HG02623 (cell line): Measurements from ENCODE around the gene MAP4K4.

Experiments
- ATAC-seq: cut with Tn5 transposase; IDR thresholded peaks from one replicate; pipeline ENCODE4 v1.9.1; 2021; ENCODE audit warnings: moderate library complexity; ENCODE audit not compliant: unreplicated experiment

The MAP4K4 gene

DNA sequence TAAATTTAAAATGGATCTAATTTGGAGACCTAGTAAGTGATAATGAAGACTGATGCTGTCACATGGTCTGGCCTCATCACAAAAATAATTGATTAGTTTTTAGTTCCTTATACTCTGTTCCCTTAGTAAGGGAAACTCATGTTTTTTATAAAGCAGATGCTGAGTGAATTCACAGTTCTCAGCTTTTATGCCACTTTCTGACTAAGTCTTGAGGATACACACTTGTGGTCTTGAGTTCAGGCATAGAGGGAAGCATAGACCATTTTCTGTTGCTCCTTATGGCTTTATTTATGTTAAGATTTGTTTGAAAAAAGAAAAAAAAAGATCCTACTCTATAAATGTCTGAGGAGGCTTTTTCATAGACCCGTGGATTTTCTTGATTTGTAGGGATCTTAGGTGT is 91.1 kb downstream of the MAP4K4 start:
- no peak for ATAC-seq

DNA sequence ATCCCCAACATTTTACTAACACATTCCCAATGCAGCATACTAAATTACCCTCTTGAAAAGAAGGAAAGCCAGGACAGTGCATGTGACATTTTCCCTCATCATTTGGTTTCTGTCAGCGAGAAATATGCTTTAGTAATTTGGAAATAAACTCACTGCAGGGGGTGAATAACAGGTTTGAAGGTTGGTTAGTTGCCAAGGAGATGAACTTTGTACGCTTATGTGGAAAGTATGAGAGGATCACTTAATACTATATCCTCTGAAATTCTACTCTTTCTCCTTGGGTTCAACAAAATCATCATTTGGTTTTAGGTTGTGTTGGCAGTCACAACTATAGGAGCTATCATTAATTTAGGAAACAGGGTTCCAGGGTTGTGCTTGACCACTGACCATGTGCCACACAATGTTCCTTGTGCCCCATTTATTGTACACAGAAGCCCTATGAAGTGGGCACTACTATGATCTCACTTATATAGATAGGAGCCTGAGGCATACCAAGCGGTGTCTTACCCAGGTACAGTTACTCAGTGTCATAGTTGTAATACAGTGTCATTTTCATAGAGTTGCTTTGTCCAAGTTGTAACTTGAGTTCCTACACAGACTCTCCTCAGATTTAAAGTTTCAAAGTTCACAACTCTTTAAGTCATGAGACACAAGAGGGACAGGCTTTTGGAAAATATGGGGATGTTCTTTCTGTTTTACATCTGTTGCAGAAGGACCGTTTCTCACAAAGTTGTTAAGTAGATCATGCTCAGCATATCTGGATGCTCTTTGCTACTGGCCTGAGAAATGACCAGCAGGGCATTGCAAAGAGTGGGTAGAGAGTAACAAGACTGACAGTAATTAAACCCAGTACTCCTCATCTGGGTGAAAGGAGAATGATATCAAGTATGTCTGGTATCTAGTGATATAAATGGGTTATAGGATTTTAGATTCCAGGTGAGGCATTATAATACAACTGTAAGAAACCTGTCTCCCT is 91.8 kb downstream of the MAP4K4 start:
- ATAC-seq = no peak

- no peak for ATAC-seq
Measured at GRCh38 chr2:101790416-101790815, 92.9 kb downstream of the MAP4K4 start.

GRCh38 chr2:101790857-101791256 is 93.3 kb downstream of the MAP4K4 start:
- ATAC-seq = no peak

GRCh38 chr2:101792208-101792607 is 94.7 kb downstream of the MAP4K4 start:
- no peak for ATAC-seq

GRCh38 chr2:101793277-101793969 is 95.9 kb downstream of the MAP4K4 start:
- no peak for ATAC-seq

- ATAC-seq = no peak
Measured at GRCh38 chr2:101794141-101794540, 96.6 kb downstream of the MAP4K4 start.

DNA sequence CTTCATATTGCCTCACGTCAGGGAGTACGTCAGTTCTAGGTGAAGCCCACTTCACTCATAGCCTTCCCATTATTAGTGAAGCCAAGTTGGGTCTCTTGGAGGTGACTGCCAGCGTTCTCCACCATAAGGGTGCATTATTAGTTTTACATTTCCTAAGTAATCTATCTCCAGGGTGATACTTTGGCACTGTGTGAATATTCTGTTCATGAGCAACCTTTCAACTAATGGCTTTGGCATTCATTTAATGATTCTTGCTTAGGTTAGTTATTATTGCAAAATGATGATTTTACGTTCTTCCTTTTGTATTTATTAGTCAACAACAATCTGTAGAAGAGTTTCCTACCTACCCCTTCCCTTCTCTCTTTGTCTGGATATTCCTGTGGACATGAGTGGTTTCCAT is 97.5 kb downstream of the MAP4K4 start:
- ATAC-seq = no peak

- ATAC-seq = no peak
Measured at GRCh38 chr2:101796825-101797600, 99.5 kb downstream of the MAP4K4 start.

- no peak for ATAC-seq
Measured at GRCh38 chr2:101801496-101801895, 104.0 kb downstream of the MAP4K4 start.

DNA sequence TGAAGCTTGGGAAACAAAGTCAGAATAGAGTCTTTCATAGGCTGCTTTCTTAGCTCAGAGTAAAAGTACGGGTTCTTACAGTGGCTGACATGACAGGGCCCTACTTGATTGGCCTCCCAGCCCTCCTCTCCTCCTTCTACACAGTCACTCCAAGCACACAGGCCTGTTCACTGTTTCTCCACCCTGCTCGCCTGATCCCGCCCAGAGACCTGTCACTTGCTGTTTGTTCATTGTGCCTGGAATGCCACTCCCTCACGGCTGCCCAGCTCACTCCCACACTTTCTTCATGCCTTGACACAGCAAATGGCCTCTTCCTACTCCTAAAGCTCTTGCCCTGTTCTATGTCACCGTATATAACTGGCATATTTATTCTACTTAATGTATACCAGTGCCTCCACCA is 104.8 kb downstream of the MAP4K4 start:
- ATAC-seq = no peak

DNA sequence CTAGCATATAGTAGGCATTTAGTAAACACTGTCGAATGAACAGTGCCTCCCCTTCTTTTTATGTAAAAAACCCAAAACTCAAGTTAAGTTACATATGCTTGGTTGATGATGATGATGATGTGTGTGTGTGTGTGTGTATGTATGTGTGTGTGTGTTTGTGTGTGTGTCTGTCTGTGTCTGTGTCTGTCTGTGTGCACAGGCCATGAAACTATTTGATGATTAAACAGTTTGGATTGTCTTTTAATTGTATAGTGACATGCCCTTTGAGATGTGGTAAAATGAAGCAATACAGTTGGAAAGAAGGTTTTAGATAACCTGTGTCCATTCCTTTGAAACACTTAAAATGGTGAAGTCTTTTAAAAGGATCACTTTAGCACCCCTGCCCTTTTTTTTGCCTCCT is 105.6 kb downstream of the MAP4K4 start:
- no peak for ATAC-seq

GRCh38 chr2:101803945-101804696 is 106.6 kb downstream of the MAP4K4 start:
- ATAC-seq = no peak

DNA sequence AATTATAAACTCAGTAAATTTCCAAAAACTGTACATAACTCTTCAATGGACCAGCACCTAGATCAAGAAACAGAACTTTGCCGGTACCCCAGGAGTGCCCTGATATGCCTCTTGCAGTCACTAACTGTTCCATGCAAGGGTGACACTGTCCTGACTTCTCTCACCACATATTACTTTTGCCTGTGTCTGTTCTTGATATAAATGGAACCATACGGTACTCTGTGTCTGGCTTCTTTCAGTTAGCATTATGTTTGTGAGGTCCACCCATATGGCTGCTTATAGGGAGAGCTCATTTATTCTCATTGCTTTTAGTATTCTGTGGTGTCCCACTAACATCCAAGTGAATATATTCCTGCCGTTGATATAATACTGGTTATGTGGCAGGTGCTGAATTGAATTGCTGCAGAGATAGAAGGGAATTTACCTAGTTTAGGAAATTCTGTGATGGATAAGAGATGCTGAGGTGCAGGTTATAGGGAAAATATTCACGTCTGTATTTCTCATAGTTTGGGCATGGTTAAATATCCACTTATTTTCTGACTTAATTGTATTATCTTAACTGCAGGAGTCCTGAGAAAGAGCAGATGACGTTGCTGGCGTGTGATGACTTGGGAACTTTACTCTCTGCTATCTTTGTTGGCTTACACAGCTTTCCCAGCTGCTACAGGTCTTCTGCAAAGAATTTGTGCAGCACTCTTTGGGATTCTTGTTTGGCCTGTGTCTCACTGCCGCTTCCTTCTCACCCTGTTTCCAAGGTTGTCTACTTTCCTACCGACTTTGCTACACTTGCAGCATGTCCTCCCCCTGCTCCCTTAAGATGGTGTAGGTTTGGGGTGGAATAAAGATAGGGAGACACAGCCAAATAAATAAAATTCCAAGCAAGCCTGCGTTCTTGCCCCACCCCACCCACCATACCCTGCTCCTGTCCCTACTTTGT is 107.9 kb downstream of the MAP4K4 start:
- ATAC-seq = no peak

DNA sequence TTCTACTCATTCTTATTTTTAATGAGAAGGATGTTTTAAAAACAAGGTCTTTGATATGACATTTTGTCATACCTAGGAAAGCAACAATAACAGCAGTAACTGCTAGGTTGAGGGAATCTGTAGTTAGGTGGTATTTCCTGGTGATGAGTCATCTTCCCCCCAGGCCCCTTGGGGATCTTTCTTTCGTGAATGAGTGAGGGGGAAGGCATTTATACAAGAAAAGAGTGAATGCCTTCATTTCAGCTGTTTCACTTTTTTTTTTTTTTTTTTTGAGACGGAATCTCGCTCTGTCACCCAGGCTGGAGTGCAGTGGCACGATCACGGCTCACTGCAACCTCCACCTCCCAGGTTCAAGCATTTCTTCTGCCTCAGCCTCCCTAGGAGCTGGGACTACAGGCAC is 108.6 kb downstream of the MAP4K4 start:
- no peak for ATAC-seq

DNA sequence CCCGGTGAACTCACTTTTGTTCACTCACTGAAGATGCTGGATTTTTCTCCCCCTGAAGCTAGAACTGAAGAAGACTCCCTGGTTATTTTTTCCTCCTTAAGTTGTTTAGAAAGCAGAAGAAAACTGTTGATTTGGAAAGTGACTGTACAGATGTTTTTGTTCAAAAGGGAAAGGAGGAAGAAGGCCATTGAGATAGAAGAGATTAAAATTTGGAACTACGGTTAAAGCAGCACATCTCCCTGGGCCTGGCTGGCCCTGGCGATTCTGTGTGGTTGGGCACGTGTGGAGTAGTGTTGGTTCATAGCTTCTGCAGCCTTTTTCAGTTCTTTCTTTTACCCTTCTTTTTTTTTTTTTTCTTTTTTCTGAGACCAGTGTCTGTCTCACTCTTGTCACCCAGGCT is 109.2 kb downstream of the MAP4K4 start:
- ATAC-seq = no peak

GRCh38 chr2:101807242-101807641 is 109.7 kb downstream of the MAP4K4 start:
- ATAC-seq = no peak

- no peak for ATAC-seq
Measured at GRCh38 chr2:101808006-101808562, 110.6 kb downstream of the MAP4K4 start.

GRCh38 chr2:101809698-101810097 is 112.2 kb downstream of the MAP4K4 start:
- no peak for ATAC-seq
